MM.1S (cell line): ENCODE measurements around the gene GLUL.
"Not testable (repeated sequence)": the region's sequence is repeated elsewhere in the genome, so short reads cannot be mapped to it uniquely, and the experiment has no call there.

ENCODE experiments used
- DNase-seq: peaks from one replicate; pipeline ENCODE4 v3.0.0-alpha.2; 2015
- H2AFZ ChIP-seq: fragments of 300-600 bp; sonication (generic); 2 replicates; pipeline ENCODE4 v1.6.0; 2016; ENCODE audit warnings: antibody characterized with exemption, low read length
- H3F3A ChIP-seq: fragments of 300-600 bp; sonication (generic); 2 replicates; pipeline ENCODE4 v1.6.1; 2016; ENCODE audit warnings: mild to moderate bottlenecking, antibody characterized with exemption, low read length, moderate library complexity, mixed read lengths; ENCODE audit not compliant: insufficient read depth
- H3K27ac ChIP-seq: fragments of 300-600 bp; sonication (generic); 2 replicates; pipeline ENCODE4 v1.5.1; 2016; ENCODE audit warnings: mild to moderate bottlenecking, low read length
- H3K27me3 ChIP-seq: fragments of 300-600 bp; sonication (generic); replicated peaks from 2 replicates; pipeline ENCODE4 v1.6.0; 2016; ENCODE audit warnings: low read length; ENCODE audit not compliant: insufficient read depth
- H3K36me3 ChIP-seq: fragments of 300-600 bp; sonication (generic); replicated peaks from 2 replicates; pipeline ENCODE4 v1.6.1; 2016; ENCODE audit warnings: mild to moderate bottlenecking, low read length, mixed read lengths; ENCODE audit not compliant: insufficient read depth
- H3K4me1 ChIP-seq: fragments of 300-600 bp; sonication (generic); 2 replicates; pipeline ENCODE4 v1.6.1; 2016; ENCODE audit warnings: low read length, mixed read lengths
- H3K4me2 ChIP-seq: fragments of 300-600 bp; sonication (generic); 2 replicates; pipeline ENCODE4 v1.6.0; 2016; ENCODE audit warnings: low read depth, low read length
- H3K4me3 ChIP-seq: fragments of 300-600 bp; sonication (generic); 2 replicates; pipeline ENCODE4 v1.5.1; 2016; ENCODE audit warnings: low read length, mixed read lengths
- H3K79me2 ChIP-seq: fragments of 300-600 bp; sonication (generic); 2 replicates; pipeline ENCODE4 v1.6.1; 2016; ENCODE audit warnings: mixed run types, low read length, mixed read lengths
- H3K9ac ChIP-seq: fragments of 300-600 bp; sonication (generic); 2 replicates; pipeline ENCODE4 v1.6.1; 2016; ENCODE audit warnings: low read length, mixed read lengths
- H3K9me2 ChIP-seq: fragments of 300-600 bp; sonication (generic); replicated peaks from 2 replicates; pipeline ENCODE4 v1.6.1; 2016; ENCODE audit warnings: mild to moderate bottlenecking, low read length, mixed read lengths; ENCODE audit not compliant: insufficient read depth
- H3K9me3 ChIP-seq: fragments of 300-600 bp; sonication (generic); replicated peaks from 2 replicates; pipeline ENCODE4 v1.6.1; 2016; ENCODE audit warnings: mild to moderate bottlenecking, low read length, mixed read lengths; ENCODE audit not compliant: insufficient read depth
- H4K20me1 ChIP-seq: fragments of 300-600 bp; sonication (generic); 2 replicates; pipeline ENCODE4 v1.6.1; 2016; ENCODE audit warnings: mild to moderate bottlenecking, low read length, moderate library complexity, mixed read lengths; ENCODE audit not compliant: insufficient read depth
- CTCF ChIP-seq: fragments of 300-600 bp; sonication (generic); IDR thresholded peaks from 2 replicates; pipeline ENCODE4 v1.5.1; 2016; ENCODE audit warnings: antibody characterized with exemption, low read length, mixed read lengths
- EZH2 ChIP-seq: fragments of 300-600 bp; sonication (generic); optimal IDR thresholded peaks from 2 replicates; pipeline ENCODE3; 2017; ENCODE audit warnings: low read depth, mild to moderate bottlenecking, antibody characterized with exemption, low read length, mixed read lengths
- EZH2phosphoT487 ChIP-seq: fragments of 300-600 bp; sonication (generic); IDR thresholded peaks from 2 replicates; pipeline ENCODE4 v1.6.1; 2018; ENCODE audit warnings: antibody characterized with exemption, low read length

GLUL gene

GRCh38 chr1:182383037-182383661 is 8.4 kb downstream of the GLUL start:
- no peak overlapping the region for H3K9ac ChIP-seq
- no peak overlapping the region for H3K27ac ChIP-seq

GRCh38 chr1:182381962-182382819 is 9.4 kb downstream of the GLUL start:
- Histone ChIP-seq H3K4me3 (no peak overlapping the region), H3K27me3 (no peaks in the 10 kb centered on the region), H3K79me2 (no peaks in the 10 kb centered on the region), H3K36me3 (peaks cover 17% of the 10 kb centered on the region), H3K27ac (no peak overlapping the region), H2AFZ (no peak overlapping the region), H4K20me1 (no peaks in the 10 kb centered on the region), H3K9me3 (no peaks in the 10 kb centered on the region), H3K4me1 (no peaks in the 10 kb centered on the region), H3K4me2 (no peak overlapping the region), H3F3A (no peaks in the 10 kb centered on the region), H3K9me2 (no peaks in the 10 kb centered on the region), H3K9ac (no peak overlapping the region)
- no peak for DNase-seq
- no peak for TF ChIP-seq EZH2

More at GRCh38 chr1:182383037-182383661, 8.4 kb downstream of the GLUL start:
- Histone ChIP-seq H3K36me3 (peaks cover 27% of the 10 kb centered on the region), H3F3A (no peaks in the 10 kb centered on the region), H3K9me2 (no peaks in the 10 kb centered on the region), H3K4me3 (no peak overlapping the region), H4K20me1 (no peaks in the 10 kb centered on the region), H3K27me3 (no peaks in the 10 kb centered on the region), H3K4me1 (no peaks in the 10 kb centered on the region), H2AFZ (no peak overlapping the region), H3K4me2 (no peak overlapping the region), H3K9me3 (no peaks in the 10 kb centered on the region), H3K79me2 (no peaks in the 10 kb centered on the region)
- DNase-seq: no peak
- no peak for TF ChIP-seq EZH2phosphoT487
- no peak for TF ChIP-seq CTCF

- TF ChIP-seq EZH2 (no peak), CTCF (no peak), EZH2phosphoT487 (no peak)
- Histone ChIP-seq H4K20me1 (no peaks in the 10 kb centered on the region), H3K79me2 (no peaks in the 10 kb centered on the region), H2AFZ (no peak overlapping the region), H3K27ac (no peak overlapping the region), H3K27me3 (no peaks in the 10 kb centered on the region), H3K4me3 (no peak overlapping the region), H3K9ac (no peak overlapping the region), H3K9me3 (no peaks in the 10 kb centered on the region), H3K36me3 (peaks cover 6% of the 10 kb centered on the region; the same call in 1 of the 2 replicates), H3K4me2 (no peak overlapping the region), H3K9me2 (no peaks in the 10 kb centered on the region), H3F3A (no peaks in the 10 kb centered on the region), H3K4me1 (no peaks in the 10 kb centered on the region)
- no peak for DNase-seq
Measured at GRCh38 chr1:182380199-182380598, 11.4 kb downstream of the GLUL start.

- not testable (repeated sequence) for H3K27me3 ChIP-seq, H3K9me3 ChIP-seq, H4K20me1 ChIP-seq, H2AFZ ChIP-seq, H3K36me3 ChIP-seq, H3K4me1 ChIP-seq, H3K4me3 ChIP-seq, H3K79me2 ChIP-seq, H3K4me2 ChIP-seq, H3K27ac ChIP-seq, H3K9ac ChIP-seq, H3F3A ChIP-seq, DNase-seq, H3K9me2 ChIP-seq
Measured at GRCh38 chr1:182379781-182380180, 11.8 kb downstream of the GLUL start.
